ENCODE results near the gene GCN1. TPM values are rescaled to one million over a fixed set of nuclear protein-coding genes. Genes with fewer than 3 reads are reported as not detected.

GCN1 gene
- total and polyA plus RNA-seq, 2 of the 8 experiments (the other 6 are each of a cell fraction or from before 2014, with no cell fraction given): 61.4 to 133 TPM

- TF ChIP-seq CEBPB (IDR thresholded peaks at IDR 0.05; ENCODE audit: low read depth, low read length) (no peak), TEAD4 (IDR thresholded peaks at IDR 0.05; ENCODE audit: low read depth, low read length) (no peak), BACH1 (IDR thresholded peaks at IDR 0.05; ENCODE audit: low read length) (peak; percentile 58), NANOG (IDR thresholded peaks at IDR 0.05; ENCODE audit: insufficient read depth, low read depth, low read length, poor library complexity, severe bottlenecking) (no peak), TAF7 (optimal IDR thresholded peaks at IDR 0.05; ENCODE audit: borderline replicate concordance, low read depth, low read length) (peak; percentile 20), RAD21 (IDR thresholded peaks at IDR 0.05 in 1 of 2, conservative IDR thresholded peaks at IDR 0.05 in 1 of 2; ENCODE audit: low read depth in 2 of 2, low read length in 2 of 2) (0 out of 4 replicates have a peak, but pooled peaks of 1 of the 2 experiments have one; percentile 1), TAF1 (IDR thresholded peaks at IDR 0.05; ENCODE audit: low read depth, low read length) (0 out of 2 replicates have a peak, but pooled peaks have one; percentile 41), JUN (IDR thresholded peaks at IDR 0.05; ENCODE audit: low read depth, low read length) (0 out of 2 replicates have a peak, but pooled peaks have one; percentile 32)
- TF ChIP-seq, protein P1, sequence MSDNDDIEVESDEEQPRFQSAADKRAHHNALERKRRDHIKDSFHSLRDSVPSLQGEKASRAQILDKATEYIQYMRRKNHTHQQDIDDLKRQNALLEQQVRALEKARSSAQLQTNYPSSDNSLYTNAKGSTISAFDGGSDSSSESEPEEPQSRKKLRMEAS (IDR thresholded peaks at IDR 0.05): no peak
- TF ChIP-seq, protein P2, sequence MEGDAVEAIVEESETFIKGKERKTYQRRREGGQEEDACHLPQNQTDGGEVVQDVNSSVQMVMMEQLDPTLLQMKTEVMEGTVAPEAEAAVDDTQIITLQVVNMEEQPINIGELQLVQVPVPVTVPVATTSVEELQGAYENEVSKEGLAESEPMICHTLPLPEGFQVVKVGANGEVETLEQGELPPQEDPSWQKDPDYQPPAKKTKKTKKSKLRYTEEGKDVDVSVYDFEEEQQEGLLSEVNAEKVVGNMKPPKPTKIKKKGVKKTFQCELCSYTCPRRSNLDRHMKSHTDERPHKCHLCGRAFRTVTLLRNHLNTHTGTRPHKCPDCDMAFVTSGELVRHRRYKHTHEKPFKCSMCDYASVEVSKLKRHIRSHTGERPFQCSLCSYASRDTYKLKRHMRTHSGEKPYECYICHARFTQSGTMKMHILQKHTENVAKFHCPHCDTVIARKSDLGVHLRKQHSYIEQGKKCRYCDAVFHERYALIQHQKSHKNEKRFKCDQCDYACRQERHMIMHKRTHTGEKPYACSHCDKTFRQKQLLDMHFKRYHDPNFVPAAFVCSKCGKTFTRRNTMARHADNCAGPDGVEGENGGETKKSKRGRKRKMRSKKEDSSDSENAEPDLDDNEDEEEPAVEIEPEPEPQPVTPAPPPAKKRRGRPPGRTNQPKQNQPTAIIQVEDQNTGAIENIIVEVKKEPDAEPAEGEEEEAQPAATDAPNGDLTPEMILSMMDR (IDR thresholded peaks at IDR 0.05; ENCODE audit: control extremely low read depth in 1 of 3, insufficient read depth in 1 of 3, low read depth in 1 of 3, low read length in 3 of 3): peak in 1 of 3 experiments; percentile 3; a peak in 2 of 4 replicates
Measured at GRCh38 chr12:120231316-120232011, 36.9 kb upstream of the GCN1 start (continued).

Measured in H1 (cell line).